DMS53 treated with DMSO at 0.1 percent for 48 hours (cell line): Measurements from ENCODE around the gene HES4.
"Not testable (repeated sequence)": the region's sequence is repeated elsewhere in the genome, so short reads cannot be mapped to it uniquely, and the experiment has no call there.

ENCODE experiments used
- DNase-seq: peaks from one replicate; lab custom pipeline; 2025; ENCODE audit not compliant: unreplicated experiment; lab: John Stamatoyannopoulos, UW

The HES4 gene

GRCh38 chr1:1019122-1019999, 19.5 kb upstream of the HES4 start:
- peak; percentile 65 for DNase-seq

- DNase-seq, result not testable (repeated sequence)
Measured at GRCh38 chr1:1018321-1018685, 18.4 kb upstream of the HES4 start.

DNA sequence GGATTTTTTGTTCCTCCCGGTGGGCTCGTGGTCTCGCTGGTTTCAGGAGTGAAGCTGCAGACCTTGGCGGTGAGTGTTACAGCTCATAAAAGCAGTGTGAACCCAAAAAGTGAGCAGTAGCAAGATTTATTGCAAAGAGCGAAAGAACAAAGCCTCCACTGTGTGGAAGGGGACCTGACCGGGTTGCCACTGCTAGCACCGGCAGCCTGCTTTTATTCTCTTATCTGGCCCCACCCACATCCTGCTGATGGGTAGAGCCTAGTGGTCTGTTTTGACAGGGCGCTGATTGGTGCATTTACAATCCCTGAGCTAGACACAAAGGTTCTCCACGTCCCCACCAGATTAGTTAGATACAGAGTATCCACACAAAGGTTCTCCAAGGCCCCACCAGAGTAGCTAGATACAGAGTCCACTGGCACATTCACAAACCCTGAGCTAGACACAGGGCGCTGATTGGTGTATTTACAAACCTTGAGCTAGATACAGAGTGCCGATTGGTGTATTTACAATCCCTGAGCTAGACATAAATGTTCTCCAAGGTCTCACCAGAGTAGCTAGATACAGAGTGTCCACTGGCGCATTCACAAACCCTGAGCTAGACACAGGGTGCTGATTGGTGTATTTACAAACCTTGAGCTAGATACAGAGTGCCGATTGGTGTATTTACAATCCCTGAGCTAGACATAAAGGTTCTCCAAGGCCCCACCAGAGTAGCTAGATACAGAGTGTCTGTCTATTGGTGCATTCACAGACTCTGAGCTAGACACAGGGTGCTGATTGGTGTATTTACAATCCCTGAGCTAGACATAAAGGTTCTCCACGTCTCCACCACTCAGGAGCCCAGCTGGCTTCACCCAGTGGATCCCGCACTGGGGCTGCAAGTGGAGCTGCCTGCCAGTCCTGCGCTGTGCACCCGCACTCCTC, 17.8 kb upstream of the HES4 start:
- DNase-seq, result not testable (repeated sequence)

GRCh38 chr1:1014799-1015681, 15.1 kb upstream of the HES4 start:
- peak; percentile 4 for DNase-seq

GRCh38 chr1:1013922-1014648, 14.2 kb upstream of the HES4 start:
- DNase-seq, result peak; percentile 70

GRCh38 chr1:1013105-1013921, 13.4 kb upstream of the HES4 start, which contains the start of gene ISG15:
ISG15 (plus strand) TSS chr1:1013497; CDS start chr1:1013574, 77 bp downstream.
- peak; percentile 79 for DNase-seq

DNA sequence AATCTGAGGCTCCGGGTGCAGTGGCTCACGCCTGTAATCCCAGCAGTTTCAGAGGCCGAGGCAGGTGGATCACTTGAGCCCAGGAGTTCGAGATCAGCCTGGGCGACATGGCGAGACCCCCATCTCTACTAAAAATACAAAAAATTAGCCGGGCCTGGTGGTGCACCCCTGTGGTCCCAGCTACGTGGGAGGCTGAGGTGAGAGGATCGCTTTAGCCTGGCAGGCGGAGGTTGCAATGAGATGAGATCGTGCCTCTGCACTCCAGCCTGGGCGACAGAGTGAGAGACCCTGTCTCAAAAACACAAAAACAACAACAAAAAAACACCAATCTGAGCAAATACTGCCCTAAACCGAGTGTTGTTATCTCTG, 12.8 kb upstream of the HES4 start:
- not testable (repeated sequence) for DNase-seq

GRCh38 chr1:1011396-1011949, 11.6 kb upstream of the HES4 start:
- DNase-seq, result no peak

DNA sequence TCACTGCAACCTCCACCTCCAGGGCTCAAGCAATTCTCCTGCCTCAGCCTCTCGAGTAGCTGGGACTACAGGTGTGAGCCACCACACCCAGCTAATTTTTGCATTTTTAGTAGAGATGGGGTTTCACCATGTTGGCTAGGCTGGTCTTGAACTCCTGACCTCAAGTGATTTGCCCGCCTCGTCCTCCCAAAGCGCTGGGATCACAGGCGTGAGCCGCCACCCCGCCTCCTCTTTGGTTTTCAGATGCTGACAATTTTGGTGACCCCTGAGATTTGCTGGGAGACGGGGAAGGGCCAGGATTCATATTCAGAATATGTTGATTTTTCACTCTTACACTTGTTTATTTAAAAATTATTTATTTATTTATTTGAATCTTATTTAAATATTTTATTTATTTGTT, 10.2 kb upstream of the HES4 start:
- not testable (repeated sequence) for DNase-seq

- peak; percentile 84 for DNase-seq
Measured at GRCh38 chr1:1006305-1007159, 6.6 kb upstream of the HES4 start.

GRCh38 chr1:1005774-1006304, 5.9 kb upstream of the HES4 start:
- no peak for DNase-seq

GRCh38 chr1:1004780-1005697, 5.1 kb upstream of the HES4 start:
- DNase-seq, result peak; percentile 44

DNA sequence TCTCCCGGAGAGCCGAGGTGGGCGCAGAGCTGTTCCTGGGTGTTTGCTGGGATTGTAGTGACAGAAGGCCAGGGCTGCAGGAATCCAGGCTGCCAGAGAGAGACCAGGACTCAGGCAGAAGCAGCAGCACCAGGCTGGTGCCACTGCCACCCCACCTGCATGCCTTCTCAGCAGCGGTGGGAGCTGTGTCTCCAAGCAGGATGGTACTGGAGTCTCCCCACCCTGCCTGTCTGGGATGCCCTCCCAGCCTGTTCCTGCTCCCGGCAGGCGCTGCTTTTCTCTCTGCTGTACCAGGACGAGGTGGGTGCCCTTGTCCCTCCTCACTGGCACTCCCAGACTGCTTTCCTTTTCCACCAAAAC, 4.5 kb upstream of the HES4 start:
- no peak for DNase-seq

- DNase-seq, result no peak
Measured at GRCh38 chr1:1003618-1004419, 3.9 kb upstream of the HES4 start.

DNA sequence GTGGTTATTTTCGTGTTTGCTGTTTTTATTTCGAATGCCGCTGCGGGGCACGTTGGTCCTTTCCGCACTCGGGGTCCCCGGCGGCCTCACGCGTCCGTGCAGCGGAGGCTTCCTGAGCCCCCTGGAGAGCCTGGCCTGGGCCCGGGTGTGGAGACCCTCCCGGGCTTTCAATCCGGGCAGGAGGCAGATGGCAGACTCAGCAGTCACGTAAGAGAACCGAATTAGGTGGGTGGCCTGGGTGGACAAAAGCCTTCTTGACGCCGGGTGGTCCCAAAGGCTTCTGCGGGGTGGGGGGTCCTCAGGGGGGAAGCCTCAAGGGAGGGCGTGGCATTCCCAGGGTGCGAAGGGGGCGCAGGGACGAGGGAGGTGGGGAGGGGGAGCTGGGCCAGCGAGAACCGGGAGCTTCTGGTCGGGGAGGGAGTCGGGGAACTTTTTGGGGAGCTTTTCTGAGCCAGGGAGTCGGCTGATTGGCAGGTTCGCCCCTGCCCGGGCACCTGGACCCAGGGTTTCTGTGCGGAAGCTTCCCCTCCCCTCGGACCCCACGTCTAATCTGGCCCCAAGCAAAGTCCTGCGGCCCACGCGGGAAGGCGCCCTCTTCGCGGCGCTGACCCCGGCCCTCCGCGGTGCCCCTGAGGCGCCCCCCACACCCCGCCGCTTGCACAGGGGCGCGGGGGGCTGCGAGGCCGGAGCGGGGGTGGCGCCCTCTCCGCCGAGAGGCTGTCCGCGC, 1.3 kb upstream of the HES4 start:
- no peak for DNase-seq
